GM12872 (cell line): Measurements from ENCODE around the gene CDPF1.

Source experiments
- CTCF ChIP-seq: IDR thresholded peaks from 3 replicates; pipeline ENCODE4 v1.5.1; 2011; ENCODE audit warnings: low read depth, mild to moderate bottlenecking, low read length, moderate library complexity; ENCODE audit not compliant: insufficient read depth

The CDPF1 gene

GRCh38 chr22:46198274-46198673, 51.8 kb downstream of the CDPF1 start:
- no peak for TF ChIP-seq CTCF

- TF ChIP-seq CTCF: no peak
These were observed 53.8 kb downstream of the CDPF1 start for GRCh38 chr22:46196278-46196677.

DNA sequence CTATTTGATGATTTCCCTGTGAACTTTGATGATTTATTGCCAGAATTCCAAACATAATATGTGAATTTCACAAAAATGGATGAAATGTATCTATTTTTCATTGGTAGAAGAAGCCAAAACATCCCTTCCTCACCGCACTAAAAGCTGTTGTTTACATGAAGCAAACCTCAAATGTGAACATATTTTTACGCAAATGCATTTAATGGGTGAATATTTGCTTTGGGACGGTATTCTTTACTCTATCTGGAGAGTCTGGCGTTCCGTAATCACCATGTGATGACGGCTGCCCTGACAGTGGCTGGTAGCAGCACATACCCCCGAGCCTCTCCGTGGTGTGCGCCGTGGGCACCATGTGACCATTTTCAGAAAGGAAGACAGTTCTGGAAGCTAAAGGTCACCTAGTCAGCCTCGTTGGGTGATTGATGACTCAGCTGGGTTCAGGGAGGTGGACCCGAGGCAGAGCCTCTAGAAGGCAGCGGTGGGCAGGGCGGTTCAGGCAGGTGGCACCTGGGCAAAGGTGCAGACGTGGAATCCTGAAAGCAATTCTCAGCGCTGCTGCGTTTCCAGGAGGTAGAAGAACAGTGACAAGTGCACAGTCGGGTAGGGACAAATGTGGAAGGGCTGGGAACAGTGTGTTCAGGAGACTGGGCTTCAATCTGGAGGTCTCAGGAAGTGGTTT, 54.5 kb downstream of the CDPF1 start:
- TF ChIP-seq CTCF: no peak
